ENCODE data around the gene CD1E. TPM values are rescaled to one million over a fixed set of nuclear protein-coding genes. Genes with fewer than 3 reads are reported as not detected.
A peak's percentile ranks its signal among the peaks of the same experiment; 100 is the strongest.

Gene CD1E
- total RNA-seq: not detected
- polyA plus RNA-seq: not detected

GRCh38 chr1:158353303-158354075, at the start of gene CD1E:
Gene CD1E (plus strand): TSS chr1:158353894. CDS start chr1:158353989, 95 bp downstream.
- peak within 1 kb of the TSS in 1 of 7 donors; percentile 14 for H3K4me3 Mint-ChIP-seq
- Histone ChIP-seq H3K36me3 (ENCODE audit: insufficient read depth, low read length) (no peaks in the 10 kb centered on the region), H3K4me1 (ENCODE audit: insufficient read depth, low read length) (no peaks in the 10 kb centered on the region), H3K9me3 (ENCODE audit: low read length) (no peaks in the 10 kb centered on the region), H3K4me3 (ENCODE audit: low read length) (no peak within 1 kb of the TSS), H3K27ac (ENCODE audit: low read depth, low read length) (no peak within 1 kb of the TSS), H3K27me3 (ENCODE audit: insufficient read depth, low read length, poor library complexity, severe bottlenecking) (no peaks in the 10 kb centered on the region)
- ChIA-PET POLR2A (no interaction called here), CTCF (no interaction called here)
- H3K27me3 Mint-ChIP-seq: peaks cover 17 to 48% of the 10 kb centered on the region in 2 donors
- H3K27ac Mint-ChIP-seq: peak within 1 kb of the TSS in 1 of 8 donors; percentile 48
- no peak for DNase-seq
- no peaks in the 10 kb centered on the region for H3K4me1 Mint-ChIP-seq
- H3K9me3 Mint-ChIP-seq: no peaks in the 10 kb centered on the region
- H3K36me3 Mint-ChIP-seq: no peaks in the 10 kb centered on the region

GRCh38 chr1:158310623-158311022, 43.1 kb upstream of the CD1E start:
- Mint-ChIP-seq H3K27me3 (peaks cover 7 to 8% of the 10 kb centered on the region in 2 donors), H3K36me3 (no peaks in the 10 kb centered on the region), H3K4me1 (no peaks in the 10 kb centered on the region), H3K4me3 (no peak overlapping the region), H3K9me3 (peaks cover 7 to 27% (median 12%) of the 10 kb centered on the region in 5 donors), H3K27ac (no peak overlapping the region)
- no peaks in the 10 kb centered on the region for H3K27me3 ChIP-seq (ENCODE audit: insufficient read depth, low read length, poor library complexity, severe bottlenecking)
- ChIA-PET POLR2A (no interaction called here), CTCF (no interaction called here)
- no peaks in the 10 kb centered on the region for H3K4me1 ChIP-seq (ENCODE audit: insufficient read depth, low read length)
- H3K27ac ChIP-seq (ENCODE audit: low read depth, low read length): no peak overlapping the region
- DNase-seq: no peak
- no peak overlapping the region for H3K4me3 ChIP-seq (ENCODE audit: low read length)
- no peaks in the 10 kb centered on the region for H3K9me3 ChIP-seq (ENCODE audit: low read length)
- no peaks in the 10 kb centered on the region for H3K36me3 ChIP-seq (ENCODE audit: insufficient read depth, low read length)

- H3K27me3 Mint-ChIP-seq: peaks cover 7% of the 10 kb centered on the region in 2 donors
These were observed 42.6 kb upstream of the CD1E start for GRCh38 chr1:158311066-158311465.

GRCh38 chr1:158323866-158324265, 29.8 kb upstream of the CD1E start:
- ChIA-PET CTCF (no interaction called here), POLR2A (no interaction called here)
- H3K27me3 Mint-ChIP-seq: peaks cover 2 to 41% of the 10 kb centered on the region in 2 donors
- Histone ChIP-seq H3K27ac (ENCODE audit: low read depth, low read length) (no peak overlapping the region), H3K4me1 (ENCODE audit: insufficient read depth, low read length) (no peaks in the 10 kb centered on the region), H3K9me3 (ENCODE audit: low read length) (no peaks in the 10 kb centered on the region), H3K4me3 (ENCODE audit: low read length) (no peak overlapping the region), H3K27me3 (ENCODE audit: insufficient read depth, low read length, poor library complexity, severe bottlenecking) (no peaks in the 10 kb centered on the region), H3K36me3 (ENCODE audit: insufficient read depth, low read length) (no peaks in the 10 kb centered on the region)
- no peak for DNase-seq
- no peaks in the 10 kb centered on the region for H3K36me3 Mint-ChIP-seq
- peaks cover 0 to 9% (median 3%) of the 10 kb centered on the region in 5 donors for H3K9me3 Mint-ChIP-seq
- H3K4me3 Mint-ChIP-seq: no peak overlapping the region
- H3K27ac Mint-ChIP-seq: no peak overlapping the region
- no peaks in the 10 kb centered on the region for H3K4me1 Mint-ChIP-seq

More at GRCh38 chr1:158311066-158311465, 42.6 kb upstream of the CD1E start:
- ChIA-PET POLR2A (no interaction called here), CTCF (no interaction called here)
- Histone ChIP-seq H3K27ac (ENCODE audit: low read depth, low read length) (no peak overlapping the region), H3K4me3 (ENCODE audit: low read length) (no peak overlapping the region), H3K9me3 (ENCODE audit: low read length) (no peaks in the 10 kb centered on the region), H3K36me3 (ENCODE audit: insufficient read depth, low read length) (no peaks in the 10 kb centered on the region), H3K27me3 (ENCODE audit: insufficient read depth, low read length, poor library complexity, severe bottlenecking) (no peaks in the 10 kb centered on the region), H3K4me1 (ENCODE audit: insufficient read depth, low read length) (no peaks in the 10 kb centered on the region)
- no peak for DNase-seq
- H3K4me3 Mint-ChIP-seq: no peak overlapping the region
- H3K36me3 Mint-ChIP-seq: no peaks in the 10 kb centered on the region
- H3K27ac Mint-ChIP-seq: no peak overlapping the region
- H3K4me1 Mint-ChIP-seq: no peaks in the 10 kb centered on the region
- H3K9me3 Mint-ChIP-seq: peaks cover 10 to 29% (median 12%) of the 10 kb centered on the region in 5 donors

GRCh38 chr1:158324395-158324794, 29.3 kb upstream of the CD1E start:
- no peak overlapping the region for H3K27ac Mint-ChIP-seq
- no peaks in the 10 kb centered on the region for H3K36me3 Mint-ChIP-seq
- peaks cover 0 to 9% (median 3%) of the 10 kb centered on the region in 5 donors for H3K9me3 Mint-ChIP-seq

GRCh38 chr1:158327481-158327880, 26.2 kb upstream of the CD1E start:
- POLR2A ChIA-PET: no interaction called here
- H3K27me3 ChIP-seq (ENCODE audit: insufficient read depth, low read length, poor library complexity, severe bottlenecking): no peaks in the 10 kb centered on the region
- Mint-ChIP-seq H3K27ac (peak overlapping the region in 1 of 8 donors; percentile 12), H3K9me3 (peaks cover 0 to 9% (median 3%) of the 10 kb centered on the region in 5 donors), H3K4me1 (no peaks in the 10 kb centered on the region), H3K36me3 (no peaks in the 10 kb centered on the region), H3K27me3 (peaks cover 0 to 37% of the 10 kb centered on the region in 2 donors), H3K4me3 (no peak overlapping the region)
- CTCF ChIA-PET: no interaction called here
- no peaks in the 10 kb centered on the region for H3K9me3 ChIP-seq (ENCODE audit: low read length)
- no peak overlapping the region for H3K27ac ChIP-seq (ENCODE audit: low read depth, low read length)
- DNase-seq: no peak
- H3K4me3 ChIP-seq (ENCODE audit: low read length): no peak overlapping the region
- H3K4me1 ChIP-seq (ENCODE audit: insufficient read depth, low read length): no peaks in the 10 kb centered on the region
- H3K36me3 ChIP-seq (ENCODE audit: insufficient read depth, low read length): no peaks in the 10 kb centered on the region

More at GRCh38 chr1:158324395-158324794, 29.3 kb upstream of the CD1E start:
- Histone ChIP-seq H3K9me3 (ENCODE audit: low read length) (no peaks in the 10 kb centered on the region), H3K27ac (ENCODE audit: low read depth, low read length) (no peak overlapping the region), H3K36me3 (ENCODE audit: insufficient read depth, low read length) (no peaks in the 10 kb centered on the region), H3K27me3 (ENCODE audit: insufficient read depth, low read length, poor library complexity, severe bottlenecking) (no peaks in the 10 kb centered on the region), H3K4me1 (ENCODE audit: insufficient read depth, low read length) (no peaks in the 10 kb centered on the region), H3K4me3 (ENCODE audit: low read length) (no peak overlapping the region)
- ChIA-PET CTCF (no interaction called here), POLR2A (no interaction called here)
- Mint-ChIP-seq H3K4me1 (no peaks in the 10 kb centered on the region), H3K27me3 (peaks cover 2 to 46% of the 10 kb centered on the region in 2 donors), H3K4me3 (no peak overlapping the region)
- DNase-seq: no peak

- CTCF ChIA-PET: no interaction called here
These were observed 25.3 kb upstream of the CD1E start for GRCh38 chr1:158328426-158328825.

GRCh38 chr1:158329300-158329699, 24.4 kb upstream of the CD1E start:
- no peaks in the 10 kb centered on the region for H3K36me3 ChIP-seq (ENCODE audit: insufficient read depth, low read length)
- Mint-ChIP-seq H3K27me3 (peaks cover 0 to 25% of the 10 kb centered on the region in 2 donors), H3K4me3 (no peak overlapping the region), H3K4me1 (peaks cover 7 to 11% (median 8%) of the 10 kb centered on the region in 3 donors), H3K9me3 (no peaks in the 10 kb centered on the region), H3K27ac (no peak overlapping the region), H3K36me3 (no peaks in the 10 kb centered on the region)
- no peaks in the 10 kb centered on the region for H3K27me3 ChIP-seq (ENCODE audit: insufficient read depth, low read length, poor library complexity, severe bottlenecking)
- no peak overlapping the region for H3K4me3 ChIP-seq (ENCODE audit: low read length)
- H3K9me3 ChIP-seq (ENCODE audit: low read length): no peaks in the 10 kb centered on the region
- H3K27ac ChIP-seq (ENCODE audit: low read depth, low read length): no peak overlapping the region
- H3K4me1 ChIP-seq (ENCODE audit: insufficient read depth, low read length): no peaks in the 10 kb centered on the region
- ChIA-PET CTCF (interaction anchor here (1.5 kb wide), 1 partner anchor 125 kb away, joined by 12 read pairs; no protein-coding TSS in a partner anchor), POLR2A (no interaction called here)
- no peak for DNase-seq

More at GRCh38 chr1:158328426-158328825, 25.3 kb upstream of the CD1E start:
- Mint-ChIP-seq H3K27ac (no peak overlapping the region), H3K4me1 (peaks cover 3% of the 10 kb centered on the region in 3 donors), H3K4me3 (no peak overlapping the region), H3K9me3 (peaks cover 0 to 2% (median 1%) of the 10 kb centered on the region in 5 donors), H3K36me3 (no peaks in the 10 kb centered on the region), H3K27me3 (peaks cover 0 to 31% of the 10 kb centered on the region in 2 donors)
- H3K4me1 ChIP-seq (ENCODE audit: insufficient read depth, low read length): no peaks in the 10 kb centered on the region
- no peak overlapping the region for H3K4me3 ChIP-seq (ENCODE audit: low read length)
- no peaks in the 10 kb centered on the region for H3K27me3 ChIP-seq (ENCODE audit: insufficient read depth, low read length, poor library complexity, severe bottlenecking)
- H3K9me3 ChIP-seq (ENCODE audit: low read length): no peaks in the 10 kb centered on the region
- DNase-seq: no peak
- POLR2A ChIA-PET: no interaction called here
- H3K27ac ChIP-seq (ENCODE audit: low read depth, low read length): no peak overlapping the region
- H3K36me3 ChIP-seq (ENCODE audit: insufficient read depth, low read length): no peaks in the 10 kb centered on the region
